AG09309 (cell line): ENCODE measurements around the gene DALRD3.

Source experiments
- DNase-seq: peaks from one replicate; pipeline ENCODE4 v3.0.0-alpha.2; 2010; ENCODE audit warnings: low read depth
- H3K4me3 ChIP-seq: 2 replicates; pipeline ENCODE4 v1.5.1; 2011; ENCODE audit warnings: mild to moderate bottlenecking, low read depth, low read length, moderate library complexity; ENCODE audit not compliant: control insufficient read depth
- CTCF ChIP-seq: IDR thresholded peaks from 2 replicates; pipeline ENCODE4 v1.5.1; 2011; ENCODE audit warnings: mild to moderate bottlenecking, low read depth, low read length, inconsistent platforms; ENCODE audit not compliant: insufficient read depth, control insufficient read depth; ENCODE audit errors: missing control alignments

The DALRD3 gene

DNA sequence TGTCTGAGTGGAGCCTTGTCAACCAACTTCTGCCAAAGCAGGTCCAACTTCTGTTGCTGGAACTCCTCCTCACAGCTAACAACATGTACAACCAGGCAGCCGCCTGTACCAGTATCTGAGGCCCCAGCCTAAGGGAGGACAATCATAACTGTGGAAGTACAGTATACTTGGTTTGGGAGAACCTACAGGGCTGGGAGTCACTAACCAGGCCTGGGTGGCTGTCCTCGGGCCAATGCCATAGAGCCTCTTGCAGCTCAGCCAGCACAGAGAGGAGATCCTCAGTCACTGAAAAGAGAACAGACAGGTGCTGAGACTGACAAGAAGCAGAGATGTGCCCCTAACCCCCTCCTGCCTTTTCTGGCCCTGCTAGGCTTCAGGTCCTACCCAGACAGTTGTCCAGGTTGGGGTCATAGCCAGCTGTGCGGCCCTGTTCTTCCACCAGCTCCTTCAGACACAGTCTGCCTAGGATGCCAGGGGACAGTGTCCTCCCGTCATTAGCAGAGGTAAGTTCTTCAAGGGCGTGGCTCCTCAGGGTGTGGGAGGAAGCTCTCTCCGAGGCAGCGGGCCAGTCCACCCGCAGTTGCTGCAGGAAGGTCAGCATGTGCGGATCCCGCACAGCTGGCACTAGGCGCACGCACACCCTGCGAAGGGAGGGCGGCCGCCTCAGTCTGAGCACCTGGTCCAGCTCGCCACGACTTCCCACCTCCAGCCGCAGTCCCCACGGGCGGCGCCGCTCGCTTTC, 980 bp downstream of the DALRD3 start:
- peak overlapping the region; percentile 79 for H3K4me3 ChIP-seq
- TF ChIP-seq CTCF, result no peak
- no peak for DNase-seq

DNA sequence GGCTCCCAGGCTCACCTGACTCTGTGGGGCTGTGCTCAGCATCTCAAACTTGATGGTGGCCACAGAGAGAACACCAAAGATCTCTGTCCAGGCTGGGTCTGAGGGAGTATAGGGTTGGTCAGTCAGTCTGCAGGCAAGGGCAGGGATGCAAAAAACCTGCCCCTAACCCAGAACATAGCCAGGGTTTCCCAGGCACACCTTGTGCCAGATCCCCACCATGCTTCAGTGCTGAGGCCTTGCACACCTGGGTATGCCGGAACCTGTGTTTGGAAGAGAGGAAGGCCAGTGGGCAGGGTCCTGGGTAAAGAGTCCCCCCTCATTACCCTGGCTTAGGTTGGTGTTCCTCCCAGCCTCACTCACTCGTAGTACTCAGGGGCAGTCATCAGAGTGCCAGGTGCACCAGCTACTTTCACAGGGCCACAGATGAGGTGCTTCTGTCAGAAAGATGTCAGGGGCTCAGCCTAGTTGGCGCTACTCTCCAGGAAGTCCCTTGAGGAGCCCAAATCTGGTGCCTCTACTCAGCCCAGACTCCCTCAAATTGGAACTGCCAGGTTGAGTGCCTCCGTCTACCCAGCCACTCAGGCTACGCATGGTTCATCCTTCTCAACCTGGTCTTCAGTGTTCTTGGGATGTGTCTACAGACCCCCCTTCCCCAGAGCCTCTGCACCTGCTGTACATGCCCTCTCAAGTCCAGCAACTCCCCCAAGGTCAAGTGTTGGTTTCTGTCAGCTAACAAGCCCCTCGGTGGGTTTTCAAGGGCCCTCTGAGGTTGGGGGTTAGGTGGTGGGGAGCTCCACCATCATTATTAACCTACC, 1.8 kb downstream of the DALRD3 start:
- no peak overlapping the region for H3K4me3 ChIP-seq
- TF ChIP-seq CTCF, result no peak
- no peak for DNase-seq

DNA sequence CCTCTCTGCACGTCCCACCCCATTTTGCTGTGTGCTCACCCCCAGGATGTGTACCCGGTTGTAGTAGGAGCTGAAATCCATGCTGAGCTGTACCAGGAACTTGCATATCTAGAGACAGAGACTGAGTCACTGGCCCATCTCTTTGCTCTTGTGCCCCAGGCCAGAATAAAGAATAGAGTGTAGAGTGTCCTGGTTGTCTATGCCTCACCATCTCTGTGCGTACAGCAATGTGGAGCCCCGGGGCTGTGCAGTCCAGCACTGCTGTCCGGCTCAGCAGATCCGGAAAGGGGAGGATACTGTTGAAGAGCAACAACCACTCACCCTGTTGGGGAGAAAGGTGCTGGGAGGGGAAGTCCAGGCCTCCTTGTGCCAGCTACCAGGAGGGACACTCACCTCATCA, 2.6 kb downstream of the DALRD3 start:
- no peak overlapping the region for H3K4me3 ChIP-seq
- TF ChIP-seq CTCF, result no peak
- DNase-seq, result no peak

DNA sequence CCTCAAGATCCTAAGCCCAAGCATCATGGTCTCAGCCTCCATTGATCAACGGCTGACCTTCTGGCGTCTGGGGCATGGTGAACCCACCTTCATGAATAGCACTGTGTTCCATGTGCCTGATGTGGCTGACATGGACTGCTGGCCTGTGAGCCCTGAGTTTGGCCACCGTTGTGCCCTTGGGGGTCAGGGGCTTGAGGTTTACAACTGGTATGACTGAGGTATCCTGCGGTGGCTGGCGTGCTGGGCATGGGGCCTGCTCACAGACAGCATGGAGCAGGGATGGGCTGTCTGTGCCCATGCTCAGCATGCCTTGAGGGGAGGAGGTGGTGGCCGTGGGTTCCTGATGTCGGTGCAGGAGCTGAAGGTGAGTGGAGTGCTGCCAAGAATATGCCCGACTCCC, 3.3 kb downstream of the DALRD3 start:
- no peak for DNase-seq
- H3K4me3 ChIP-seq, result no peak overlapping the region
- TF ChIP-seq CTCF, result no peak

DNA sequence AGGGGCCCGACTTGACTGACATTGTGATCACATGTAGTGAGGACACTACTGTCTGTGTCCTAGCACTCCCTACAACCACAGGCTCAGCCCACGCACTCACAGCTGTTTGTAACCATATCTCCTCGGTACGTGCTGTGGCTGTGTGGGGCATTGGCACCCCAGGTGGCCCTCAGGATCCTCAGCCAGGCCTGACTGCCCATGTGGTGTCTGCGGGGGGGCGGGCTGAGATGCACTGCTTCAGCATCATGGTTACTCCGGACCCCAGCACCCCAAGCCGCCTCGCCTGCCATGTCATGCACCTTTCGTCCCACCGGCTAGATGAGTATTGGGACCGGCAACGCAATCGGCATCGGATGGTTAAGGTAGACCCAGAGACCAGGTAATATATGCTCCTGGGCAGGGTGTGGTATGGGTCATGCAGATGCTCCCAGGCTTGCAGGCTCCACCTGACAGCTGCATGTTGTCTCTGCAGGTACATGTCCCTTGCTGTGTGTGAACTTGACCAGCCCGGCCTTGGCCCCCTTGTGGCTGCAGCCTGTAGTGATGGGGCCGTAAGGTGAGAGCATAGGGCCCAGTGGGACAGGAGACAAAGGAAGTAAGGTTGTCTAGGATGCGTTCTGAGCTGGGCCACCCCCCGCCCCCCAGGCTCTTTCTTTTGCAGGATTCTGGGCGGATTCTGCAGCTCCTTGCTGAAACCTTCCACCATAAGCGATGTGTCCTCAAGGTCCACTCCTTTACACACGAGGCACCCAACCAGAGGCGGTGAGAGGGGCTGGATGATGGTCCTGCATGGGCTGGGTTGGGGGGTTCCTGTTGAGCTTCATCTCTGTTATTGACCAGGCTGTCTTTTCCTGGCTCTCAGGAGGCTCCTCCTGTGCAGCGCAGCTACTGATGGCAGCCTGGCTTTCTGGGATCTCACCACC, 4.4 kb downstream of the DALRD3 start:
- no peak for DNase-seq
- peak; percentile 82 for TF ChIP-seq CTCF
- H3K4me3 ChIP-seq, result no peak overlapping the region

DNA sequence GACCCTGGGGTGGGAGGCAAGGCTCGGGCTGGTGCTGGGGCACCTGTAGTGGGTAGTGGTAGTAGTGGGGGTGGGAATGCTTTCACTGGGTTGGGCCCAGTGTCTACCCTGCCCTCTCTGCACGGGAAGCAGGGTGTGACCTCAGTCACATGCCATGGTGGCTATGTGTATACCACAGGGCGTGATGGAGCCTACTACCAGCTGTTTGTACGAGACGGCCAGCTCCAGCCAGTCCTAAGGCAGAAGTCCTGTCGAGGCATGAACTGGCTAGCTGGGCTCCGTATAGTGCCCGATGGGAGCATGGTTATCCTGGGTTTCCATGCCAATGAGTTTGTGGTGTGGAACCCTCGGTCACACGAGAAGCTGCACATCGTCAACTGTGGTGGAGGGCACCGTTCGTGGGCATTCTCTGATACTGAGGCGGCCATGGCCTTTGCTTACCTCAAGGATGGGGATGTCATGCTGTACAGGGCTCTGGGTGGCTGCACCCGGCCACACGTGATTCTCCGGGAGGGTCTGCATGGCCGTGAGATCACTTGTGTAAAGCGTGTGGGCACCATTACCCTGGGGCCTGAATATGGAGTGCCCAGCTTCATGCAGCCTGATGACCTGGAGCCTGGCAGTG, 5.2 kb downstream of the DALRD3 start:
- no peak overlapping the region for H3K4me3 ChIP-seq
- no peak for DNase-seq
- TF ChIP-seq CTCF, result no peak
